CD4-positive, alpha-beta T cell treated with Interleukin-2 at 100 ng/mL for 4 hours (primary cell): ENCODE data around the gene RIT2.

ENCODE experiments used
- DNase-seq: peaks from one replicate; pipeline ENCODE4 v3.0.0-alpha.2; 2020; ENCODE audit warnings: low spot score

RIT2 gene

DNA sequence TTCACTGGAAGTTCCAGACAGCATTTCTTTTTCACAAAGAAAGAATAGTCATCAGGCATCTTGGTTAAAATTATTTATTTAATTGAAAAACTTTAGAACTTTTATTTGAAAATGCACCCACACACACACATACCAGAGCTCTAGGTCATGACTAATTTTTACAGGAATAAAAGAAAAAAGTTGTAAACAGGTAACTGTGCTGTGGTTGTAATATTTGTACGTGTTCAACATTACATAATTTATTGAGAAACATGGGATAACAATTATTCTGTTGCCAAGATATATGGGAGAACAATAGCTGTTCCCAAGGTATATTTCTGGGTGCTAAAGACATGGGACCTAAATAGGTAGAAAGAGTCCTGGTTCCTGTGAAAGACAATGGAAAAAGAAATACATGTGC is 104.9 kb downstream of the RIT2 start:
- no peak for DNase-seq

DNA sequence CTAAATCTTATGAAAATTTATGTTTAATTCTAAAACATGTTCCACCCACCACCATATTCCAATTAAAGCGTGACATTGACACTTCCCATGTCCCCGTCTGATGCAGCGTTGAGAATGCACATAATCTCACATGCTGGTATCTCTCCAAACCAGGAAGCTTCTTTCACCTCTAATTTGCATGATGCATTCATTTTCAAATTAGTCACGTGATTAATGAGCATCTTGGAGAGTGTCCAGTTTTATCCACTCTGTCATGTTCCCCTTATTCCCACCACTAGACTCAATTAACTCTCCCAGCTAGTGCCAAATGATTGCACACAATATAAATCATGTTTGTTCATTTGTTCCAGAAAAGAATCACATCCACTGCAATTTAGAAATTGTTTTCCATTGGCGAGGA is 105.8 kb downstream of the RIT2 start:
- no peak for DNase-seq

DNA sequence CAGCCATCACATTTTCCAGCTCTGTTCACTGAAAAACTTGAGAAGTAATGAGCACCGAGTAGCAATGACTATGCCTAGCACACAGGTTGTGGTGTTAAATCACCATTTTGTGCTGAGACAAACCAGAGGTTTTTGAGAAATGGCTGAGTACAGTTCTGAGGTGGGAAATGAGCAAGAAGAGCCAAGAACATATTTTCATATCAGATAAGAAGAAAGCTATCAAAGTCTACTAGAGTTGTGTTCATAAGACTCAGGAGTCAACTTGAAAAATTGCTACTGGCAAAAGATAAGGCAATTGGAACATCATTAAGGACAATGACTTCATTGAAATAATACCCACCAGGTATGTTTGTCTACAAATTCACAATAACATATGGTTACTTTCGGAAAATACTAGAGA is 108.1 kb downstream of the RIT2 start:
- DNase-seq, result no peak

DNA sequence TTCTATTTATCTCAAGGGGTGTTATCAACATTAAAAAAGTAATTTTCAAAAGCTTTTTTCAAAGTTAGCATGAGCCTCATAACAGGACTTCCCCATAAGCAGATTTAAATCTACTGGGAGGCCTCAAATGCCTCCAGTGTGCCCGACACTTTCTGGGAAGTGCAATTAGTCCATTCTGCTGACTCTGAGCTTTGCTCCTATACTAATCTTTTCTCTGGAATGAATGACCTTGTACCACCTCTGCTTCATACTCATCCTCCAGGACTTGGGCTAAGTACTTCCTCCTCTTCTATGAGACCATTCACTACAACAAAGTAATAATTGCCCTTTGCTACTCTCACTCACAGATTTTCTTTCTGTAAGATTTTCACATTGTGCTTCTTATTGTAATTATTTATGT is 111.1 kb downstream of the RIT2 start:
- no peak for DNase-seq

DNA sequence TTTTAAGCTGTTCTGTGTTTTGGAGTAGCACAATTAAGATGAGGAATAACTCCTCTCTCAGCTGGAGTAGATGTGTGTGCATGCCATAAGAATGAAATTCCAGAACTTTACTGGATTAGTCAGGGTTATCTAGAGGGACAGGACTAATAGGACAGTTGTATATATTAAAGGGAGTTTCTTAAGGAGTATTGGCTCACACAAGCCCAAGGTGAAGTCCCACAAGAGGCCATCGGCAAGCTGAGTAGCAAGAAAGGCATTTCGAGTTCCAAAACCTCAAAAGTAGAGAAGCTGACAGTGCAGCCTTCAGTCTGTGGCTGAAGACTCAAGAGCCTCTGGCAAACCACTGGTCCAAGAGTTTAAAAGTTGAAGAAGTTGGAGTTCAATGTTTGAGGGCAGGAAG is 113.7 kb downstream of the RIT2 start:
- no peak for DNase-seq

DNA sequence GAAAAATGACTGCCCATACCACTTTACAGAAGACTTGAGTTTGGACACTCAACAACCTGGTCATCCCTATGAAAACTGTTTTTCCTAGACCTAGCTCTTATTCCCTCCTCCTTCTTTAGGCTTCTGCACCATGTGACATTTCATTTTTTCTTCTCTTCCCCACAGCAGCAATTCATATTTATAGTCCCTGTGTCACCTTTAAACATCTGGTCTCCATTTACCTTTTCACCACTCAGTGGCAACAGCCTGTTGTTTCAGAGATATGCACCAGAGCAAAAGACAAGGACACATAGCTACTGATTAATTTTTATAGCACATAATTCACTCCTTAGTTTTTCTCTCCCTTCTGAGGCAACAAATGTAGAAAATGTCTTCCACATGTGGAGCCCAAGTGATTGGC is 118.7 kb downstream of the RIT2 start:
- DNase-seq, result no peak

DNA sequence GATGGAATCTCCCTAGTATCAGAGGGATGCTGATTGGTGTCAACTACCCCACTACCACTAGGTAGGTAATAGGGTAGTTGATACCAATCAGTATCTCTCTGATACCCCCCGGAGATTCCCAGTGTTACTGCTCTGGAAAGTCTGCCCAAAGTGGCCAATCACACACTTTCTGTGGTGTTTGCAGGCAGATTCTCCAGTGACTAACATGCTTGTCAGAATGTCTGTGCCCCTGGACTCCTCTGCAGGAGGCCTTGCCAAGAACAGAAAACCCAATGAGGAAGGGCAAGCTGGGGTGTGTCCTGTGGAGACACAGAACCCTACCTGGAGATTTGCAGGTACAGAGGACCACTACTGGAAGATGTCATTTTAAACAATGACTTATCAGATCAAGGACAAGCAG is 135.1 kb downstream of the RIT2 start:
- no peak for DNase-seq

DNA sequence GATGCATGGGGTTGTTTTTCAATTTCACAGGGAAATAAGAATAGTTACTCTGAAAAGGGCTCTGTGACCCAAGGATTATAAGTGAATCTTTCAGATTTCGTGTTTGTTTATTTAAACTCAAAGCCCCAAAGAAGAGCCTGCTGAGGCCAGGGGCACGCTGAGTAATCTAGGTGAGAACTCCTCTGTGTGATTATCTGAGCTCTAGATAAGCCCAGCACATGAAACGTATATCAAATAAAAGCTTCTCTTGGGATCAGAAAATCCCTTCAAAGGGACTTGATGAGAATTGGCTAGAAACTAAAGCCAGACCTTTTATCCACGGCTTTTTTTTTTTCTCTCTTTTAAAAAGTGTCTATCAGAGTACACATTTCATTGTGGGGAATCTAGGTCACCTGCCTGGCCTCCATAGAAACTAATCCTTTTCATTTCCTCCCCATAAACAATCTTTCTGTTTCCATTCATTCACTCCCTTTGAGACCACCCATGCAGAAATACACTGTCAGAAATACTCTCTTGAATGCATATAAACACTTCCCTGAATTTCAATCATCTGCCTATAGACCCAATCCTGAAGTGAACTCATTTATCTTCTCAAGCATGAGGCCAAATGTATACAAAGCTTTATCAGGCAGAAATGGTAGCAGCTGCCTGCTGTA is 137.4 kb downstream of the RIT2 start:
- DNase-seq, result no peak

DNA sequence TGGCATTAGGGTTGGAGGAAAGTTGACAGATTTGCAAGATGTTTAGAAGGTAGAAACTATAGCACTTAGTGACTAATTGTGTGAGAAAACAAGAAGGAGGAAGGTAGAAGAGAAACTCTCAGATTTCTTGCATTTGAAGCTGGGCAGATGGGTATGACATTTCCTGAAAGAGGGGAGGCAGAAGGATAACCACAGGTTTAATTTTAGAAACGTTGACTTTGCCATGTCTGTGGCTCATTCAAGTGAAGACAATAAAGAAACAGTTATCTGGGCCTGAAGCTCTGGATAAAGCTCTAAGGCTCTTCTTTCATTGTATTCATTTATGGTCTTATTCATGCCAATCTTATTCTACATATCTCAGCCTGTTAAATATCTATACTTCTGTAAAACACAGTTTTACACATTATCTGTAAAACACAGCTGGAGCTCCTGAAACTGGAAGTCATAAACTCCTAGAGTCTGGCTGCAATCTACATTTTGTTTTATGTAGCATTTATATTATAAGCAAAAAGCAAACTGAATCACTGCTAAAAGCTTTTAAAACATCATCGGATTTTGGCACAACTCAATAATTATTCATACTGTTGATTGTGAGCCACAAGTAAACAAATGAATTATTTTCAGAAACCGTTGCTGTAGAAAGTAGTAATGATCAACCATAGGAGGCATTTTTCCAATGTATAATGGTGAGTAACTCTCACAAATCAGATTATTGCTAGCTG is 138.5 kb downstream of the RIT2 start:
- DNase-seq, result no peak

DNA sequence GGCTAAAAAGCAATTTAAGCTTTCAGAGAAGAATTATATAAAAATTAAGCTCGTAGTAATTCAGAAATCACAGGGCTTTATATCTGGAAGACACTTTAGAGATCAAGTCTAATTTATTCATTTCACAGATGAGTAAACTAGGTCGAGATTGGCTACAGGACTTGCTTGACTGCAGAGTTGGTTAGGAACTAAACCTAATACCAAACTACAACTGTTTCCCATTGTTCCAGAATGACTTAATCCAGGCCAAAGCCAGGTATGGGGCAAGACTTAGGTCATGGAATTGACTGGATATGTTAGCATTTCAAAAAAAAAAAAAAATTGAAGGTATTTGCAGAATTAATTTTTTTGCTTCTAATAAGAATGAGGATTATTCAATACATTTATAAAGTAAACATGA is 146.1 kb downstream of the RIT2 start:
- no peak for DNase-seq

DNA sequence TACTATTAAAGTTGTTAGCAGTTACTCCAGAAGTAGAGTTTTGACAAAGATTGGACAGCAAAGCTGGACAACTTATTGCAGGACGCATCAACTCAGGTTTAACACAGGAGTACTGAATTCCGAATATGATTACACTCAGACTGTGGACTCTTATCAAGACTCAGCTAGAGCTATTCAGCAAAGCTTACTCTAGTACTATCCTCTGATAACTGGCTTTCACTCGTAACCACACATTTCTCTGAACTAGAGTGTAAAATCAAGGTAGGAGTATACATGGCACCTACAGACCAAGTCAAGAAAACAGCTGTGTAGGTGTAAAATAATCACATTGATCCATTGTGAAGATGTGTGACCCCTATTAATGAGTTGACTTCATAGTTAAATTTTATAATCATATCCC is 154.2 kb downstream of the RIT2 start:
- no peak for DNase-seq

DNA sequence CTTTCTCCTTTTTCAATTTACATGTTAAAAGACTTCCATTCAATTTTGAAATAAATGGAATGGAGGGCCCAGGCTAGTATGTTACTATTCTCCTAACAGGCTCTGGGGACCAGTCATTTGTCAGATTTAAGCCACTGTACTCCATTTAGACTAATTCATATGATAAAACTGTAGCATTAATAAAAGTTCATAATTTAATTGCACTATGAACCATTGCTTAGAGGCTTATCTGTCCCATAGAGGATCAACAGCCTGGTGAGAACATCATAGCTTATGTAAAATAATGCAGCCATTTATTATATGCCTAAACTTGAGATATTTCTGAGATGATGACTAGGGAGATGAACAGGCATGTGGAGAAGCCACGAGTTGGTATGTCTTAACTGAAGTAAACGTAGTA is 156.0 kb downstream of the RIT2 start:
- no peak for DNase-seq

DNA sequence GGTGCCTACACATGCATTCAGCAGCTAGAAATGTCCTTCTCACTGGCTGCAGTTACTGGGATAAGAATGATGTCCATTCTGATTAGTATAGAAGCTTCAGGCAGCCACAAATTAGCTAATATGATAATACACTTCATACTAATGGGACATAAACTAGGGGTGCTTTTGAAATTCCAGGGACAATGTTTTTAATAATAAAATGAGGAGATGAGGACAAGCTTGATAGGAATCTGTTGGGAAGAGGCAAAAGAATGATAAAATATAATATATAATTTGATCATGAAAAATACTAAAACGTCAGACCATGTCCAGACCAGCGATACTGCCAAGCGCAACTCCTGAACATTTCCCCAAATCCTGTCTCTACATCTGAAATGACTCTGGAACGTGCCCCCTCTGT is 157.1 kb downstream of the RIT2 start:
- DNase-seq, result no peak

DNA sequence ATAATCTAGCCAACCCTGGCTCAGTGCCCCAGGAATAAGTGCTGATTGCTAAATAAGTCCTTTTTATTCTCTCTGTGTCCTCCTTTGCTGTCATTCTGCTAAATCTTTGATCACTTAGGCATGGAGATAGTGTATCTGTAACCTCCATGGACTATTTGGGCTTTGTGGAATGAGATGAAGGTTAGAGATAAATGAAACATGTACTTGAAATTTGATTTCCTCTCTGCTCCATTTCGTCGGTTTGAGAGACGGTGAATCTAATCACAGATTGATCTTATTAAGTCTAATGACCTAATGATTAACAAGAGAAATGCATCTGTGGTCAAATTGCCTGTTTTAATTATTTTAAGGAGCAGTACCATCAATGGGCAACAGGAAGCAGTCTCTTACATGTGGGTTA is 159.2 kb downstream of the RIT2 start:
- no peak for DNase-seq

DNA sequence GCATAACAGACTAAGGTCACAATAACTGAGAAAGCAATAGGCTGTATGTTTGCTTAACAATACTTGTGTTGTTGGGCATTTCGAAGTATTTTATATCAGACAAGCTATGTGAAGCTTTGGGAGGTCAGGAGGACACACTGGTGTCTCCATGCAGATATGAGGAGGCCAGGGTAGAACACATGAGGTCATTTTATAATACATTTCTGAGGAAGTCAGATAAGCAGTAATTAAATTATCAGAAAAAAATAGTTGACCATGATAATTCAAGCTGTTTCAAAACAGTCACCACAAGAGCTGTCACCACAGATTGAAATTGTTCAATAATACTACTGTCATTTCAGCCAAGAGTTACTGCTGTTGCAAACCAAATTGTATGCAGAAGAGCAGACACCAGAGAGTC is 160.6 kb downstream of the RIT2 start:
- DNase-seq, result no peak

DNA sequence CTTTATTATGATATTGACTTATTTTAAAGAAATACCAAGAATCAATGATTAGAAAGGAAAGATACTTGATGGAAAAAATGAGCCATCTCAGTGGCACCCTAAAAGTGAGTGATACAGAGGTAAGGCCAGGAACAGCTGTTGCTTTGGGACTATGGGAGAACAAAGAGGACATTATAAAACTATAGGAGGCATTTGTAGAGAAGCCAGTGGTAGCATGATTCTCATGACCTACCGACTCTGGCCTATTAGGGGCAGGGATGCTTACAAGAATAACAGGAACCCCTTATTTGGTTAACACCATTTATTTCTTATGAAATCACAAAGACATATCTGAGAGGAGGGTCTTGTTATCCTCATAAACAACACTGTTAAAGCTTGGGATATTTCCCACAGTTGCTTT is 162.2 kb downstream of the RIT2 start:
- no peak for DNase-seq

DNA sequence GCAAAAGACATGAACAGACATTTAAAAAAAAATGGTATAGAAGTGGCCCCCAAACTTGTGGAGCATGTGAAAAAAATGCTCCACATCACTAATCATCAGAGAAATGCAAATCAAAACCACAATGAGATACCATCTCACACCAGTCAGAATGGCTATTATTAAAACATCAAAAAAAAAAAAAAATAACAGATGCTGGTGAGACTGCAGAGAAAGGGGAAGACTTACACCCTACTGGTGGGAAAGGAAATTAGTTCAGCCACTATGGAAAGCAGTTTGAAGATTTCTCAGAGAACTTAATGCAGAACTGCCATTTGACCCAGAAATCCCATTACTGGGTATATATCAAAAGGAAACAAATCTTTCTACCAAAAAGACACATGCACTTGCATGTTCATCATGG is 164.8 kb downstream of the RIT2 start:
- no peak for DNase-seq

DNA sequence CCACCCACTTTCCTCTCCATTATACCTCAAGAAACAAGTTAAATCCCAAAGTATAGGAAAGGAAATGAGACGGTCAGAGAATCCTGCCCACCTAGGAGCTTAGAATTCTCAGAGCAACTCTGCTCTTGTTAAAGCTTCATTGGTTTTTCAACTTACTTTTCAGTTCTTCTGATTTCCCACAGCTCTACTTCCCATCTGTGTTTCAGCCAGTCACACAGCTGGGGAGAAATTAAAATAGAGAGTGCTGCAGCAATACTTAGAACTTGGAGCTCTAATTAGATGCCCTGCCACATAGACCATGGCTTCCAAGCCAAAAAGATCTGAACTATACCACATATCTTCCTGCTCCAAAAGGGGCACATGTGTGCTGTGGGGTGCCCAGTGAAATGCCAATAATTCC is 166.7 kb downstream of the RIT2 start:
- no peak for DNase-seq

DNA sequence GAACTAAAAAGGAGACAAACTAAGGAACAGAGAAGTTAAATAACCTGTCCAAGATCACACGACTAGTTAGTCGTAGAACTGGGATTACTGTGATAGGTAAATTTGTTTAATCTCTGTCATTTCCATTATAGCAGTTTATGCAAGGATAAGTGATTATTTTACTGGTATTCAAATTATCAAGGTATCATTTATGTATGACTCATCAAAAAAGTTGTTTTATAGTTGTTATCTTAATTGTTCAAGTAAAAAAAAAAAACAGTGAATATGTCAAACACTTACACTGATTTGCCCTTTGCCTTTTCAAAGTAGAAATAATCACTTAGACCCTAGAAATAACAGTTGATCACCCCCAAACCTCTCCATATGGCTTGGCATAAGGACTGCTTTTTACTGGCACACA is 173.6 kb downstream of the RIT2 start:
- no peak for DNase-seq

DNA sequence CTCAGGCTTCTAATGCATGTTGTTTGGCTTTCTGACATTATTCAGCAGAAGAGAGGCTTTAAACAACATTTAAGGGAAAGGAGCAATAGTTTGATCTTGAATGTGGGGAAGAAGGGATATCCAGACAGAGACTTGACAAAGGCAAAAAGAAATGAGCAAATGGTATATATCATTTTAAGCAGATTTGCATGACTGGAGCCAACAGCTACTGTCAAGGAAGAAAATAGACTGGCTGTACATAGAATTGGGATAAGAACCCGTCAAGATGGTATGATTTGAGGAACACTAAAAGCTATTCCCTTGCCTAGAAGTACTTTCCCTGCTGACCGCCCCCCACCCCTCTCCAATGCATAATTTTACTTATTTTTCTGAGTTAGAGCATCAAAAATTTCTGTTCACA is 174.5 kb downstream of the RIT2 start:
- no peak for DNase-seq

DNA sequence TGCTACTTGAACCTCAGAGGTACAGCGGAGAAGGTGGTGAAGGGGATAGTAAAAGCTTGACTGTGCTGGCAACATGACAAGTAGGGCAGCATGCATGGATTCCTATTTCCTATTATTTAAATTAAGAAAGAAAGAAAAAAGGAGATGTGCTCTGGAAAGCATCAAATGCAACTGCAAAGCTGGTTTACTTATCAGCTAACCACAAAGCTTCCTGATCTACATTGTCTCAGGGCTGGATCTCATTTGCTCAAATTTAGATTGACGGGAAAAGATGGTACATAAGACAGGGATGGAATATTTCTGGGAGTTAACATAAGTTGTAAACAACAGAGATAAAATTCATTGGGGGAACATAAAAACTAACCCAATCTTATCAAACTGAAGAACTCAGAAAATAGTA is 178.0 kb downstream of the RIT2 start:
- DNase-seq, result no peak

DNA sequence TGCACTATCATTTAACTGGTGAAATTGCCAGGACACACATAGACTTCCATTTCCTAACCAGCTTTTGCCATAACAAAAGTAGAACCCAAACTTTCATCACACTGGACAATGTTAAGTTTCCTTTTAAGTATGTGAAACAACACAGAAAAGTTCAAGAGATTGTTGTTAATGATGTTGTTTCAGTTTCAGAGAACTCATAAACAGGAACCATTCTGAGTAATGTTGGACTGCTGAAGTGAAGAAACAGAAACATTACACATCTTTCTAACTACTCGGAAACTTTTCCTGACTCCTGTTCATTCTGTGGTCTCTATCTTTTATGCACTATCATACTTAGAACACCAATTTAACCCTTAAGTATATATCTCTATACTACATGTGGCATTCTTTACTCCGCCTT is 179.2 kb downstream of the RIT2 start:
- DNase-seq, result no peak

DNA sequence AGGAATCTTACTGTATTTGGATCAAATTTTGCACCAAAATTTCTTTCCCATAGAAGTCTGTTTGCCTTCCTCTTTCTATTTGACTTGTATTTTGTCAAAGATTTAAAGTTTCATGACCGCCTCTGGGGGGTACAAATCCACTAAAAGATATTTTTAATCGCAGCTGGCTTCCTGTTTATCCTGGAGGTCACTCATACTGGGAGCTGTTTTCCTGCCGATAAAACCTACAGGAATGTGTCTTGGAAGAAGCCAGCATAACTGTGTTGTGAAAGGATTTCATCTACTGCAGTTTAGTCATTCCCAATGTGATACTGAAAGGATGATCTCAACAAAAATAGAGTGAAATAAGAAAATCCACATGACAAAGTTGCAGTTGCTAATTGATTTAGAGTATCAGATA is 184.0 kb downstream of the RIT2 start:
- no peak for DNase-seq

DNA sequence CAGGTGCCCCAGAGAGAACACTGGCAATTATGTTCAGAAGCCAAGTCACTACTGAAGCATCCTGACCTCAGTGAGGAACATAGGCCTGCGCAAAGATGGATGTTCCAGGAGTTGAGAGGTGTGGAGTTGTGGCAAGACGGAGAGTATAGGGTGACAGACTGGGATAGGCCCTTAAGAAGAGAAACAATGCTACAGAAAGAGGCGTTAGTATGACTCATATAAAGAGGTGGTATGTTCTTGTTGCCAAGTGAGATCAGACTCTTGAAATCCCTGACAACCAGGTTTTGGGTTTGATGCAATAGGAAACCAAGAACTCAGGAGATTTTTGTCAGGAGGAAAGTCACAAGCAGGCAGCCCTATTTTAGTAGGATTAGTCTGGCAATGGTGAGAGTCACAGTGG is 185.6 kb downstream of the RIT2 start:
- no peak for DNase-seq
